Heart left ventricle (tissue), 13 donors: ENCODE measurements around the gene PCNA.

Experiments used
- POLR2A ChIP-seq, 2 donors: fragments of 450-650 bp; IDR thresholded peaks; one replicate each; pipeline ENCODE4 v1.6.1; 2017; ENCODE audit warnings: antibody characterized with exemption in 2 of 2, mild to moderate bottlenecking in 2 of 2, moderate library complexity in 2 of 2
- TF ChIP-seq, protein P1 (sequence below), 12 donors: fragments of 200-600 bp; sonication (generic) in 4 of 12; IDR thresholded peaks; one replicate each; pipeline versions ENCODE4 v1.5.0 to v1.8.0; 2018 to 2022; ENCODE audit warnings: antibody characterized with exemption in 12 of 12, mild to moderate bottlenecking in 5 of 12
- donor health status: ischemic (EF 13 %, LVEDD 7.1; RV severe dilation, severe dysfunction).
- donor health status: DM: no; HTN: yes; CAD: no.
- donor health status: DM: no; HTN: no; CAD: no.
- donor health status: ischemic (EF 25% LVEDD 6.9; RV normal size, moderate dysfunction).
- donor health status: ischemic (EF 25% LVEDD 5.7; RV mildly dilated, moderate dysfunction).
- donor health status: ischemic (EF 35%, LVEDD 5.7; RV mildly dilated, moderate dysfunction).
- donor health status: nonischemic (EF 11% LVEDD 7.7; RV severe dilation, severe dysfunction).
- donor health status: DM: yes; HTN: yes; CAD: no.
- donor health status: PGD.
- donor health status: ischemic (EF 29% LVEDD 5.4; RV normal size, mild dysfunction).
- donor health status: nonischemic (EF 23%, LVEDD 6.1; RV moderate dilation, normal function).

DNA sequence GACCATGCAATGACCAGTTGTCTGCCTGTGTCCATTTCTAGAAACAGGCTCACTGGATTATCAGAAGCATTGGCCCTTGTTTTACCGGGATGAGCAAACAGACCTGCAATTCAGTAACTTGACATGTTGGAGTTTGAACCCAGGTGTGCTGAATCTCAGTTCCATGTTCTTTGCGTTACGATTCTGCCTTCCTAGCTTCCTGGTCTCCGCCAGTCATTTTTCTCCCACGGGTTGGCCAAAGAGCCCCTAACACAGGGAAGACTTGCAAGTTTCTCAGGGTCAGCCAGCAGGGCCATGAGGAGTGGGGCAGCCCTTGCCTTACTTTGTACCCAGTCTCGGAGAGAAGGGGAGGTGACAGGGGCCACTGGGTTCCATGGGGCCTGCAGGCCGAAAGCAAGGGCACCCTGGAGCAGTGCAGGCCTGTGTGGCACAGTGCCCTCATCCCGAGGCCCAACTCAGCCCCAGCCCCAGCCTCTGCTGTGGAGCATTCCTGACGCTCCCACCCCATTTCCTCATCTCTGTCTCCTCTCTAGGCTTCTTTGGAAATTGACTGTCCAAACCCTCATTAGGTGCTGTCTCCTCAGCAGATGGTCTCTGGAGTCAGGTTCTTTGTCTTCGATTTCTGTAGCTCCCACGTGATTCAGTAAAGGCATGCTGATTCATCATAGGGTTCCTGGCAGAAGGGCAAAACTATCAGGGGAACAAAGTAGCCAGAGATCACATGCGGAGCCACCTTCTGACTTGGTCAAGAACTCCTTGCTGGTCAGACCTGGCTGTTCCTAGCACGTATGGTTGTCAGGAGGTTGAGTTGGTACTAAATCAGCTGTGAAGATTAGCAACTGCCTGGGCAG is 30.7 kb upstream of the PCNA start:
- TF ChIP-seq, protein P1, sequence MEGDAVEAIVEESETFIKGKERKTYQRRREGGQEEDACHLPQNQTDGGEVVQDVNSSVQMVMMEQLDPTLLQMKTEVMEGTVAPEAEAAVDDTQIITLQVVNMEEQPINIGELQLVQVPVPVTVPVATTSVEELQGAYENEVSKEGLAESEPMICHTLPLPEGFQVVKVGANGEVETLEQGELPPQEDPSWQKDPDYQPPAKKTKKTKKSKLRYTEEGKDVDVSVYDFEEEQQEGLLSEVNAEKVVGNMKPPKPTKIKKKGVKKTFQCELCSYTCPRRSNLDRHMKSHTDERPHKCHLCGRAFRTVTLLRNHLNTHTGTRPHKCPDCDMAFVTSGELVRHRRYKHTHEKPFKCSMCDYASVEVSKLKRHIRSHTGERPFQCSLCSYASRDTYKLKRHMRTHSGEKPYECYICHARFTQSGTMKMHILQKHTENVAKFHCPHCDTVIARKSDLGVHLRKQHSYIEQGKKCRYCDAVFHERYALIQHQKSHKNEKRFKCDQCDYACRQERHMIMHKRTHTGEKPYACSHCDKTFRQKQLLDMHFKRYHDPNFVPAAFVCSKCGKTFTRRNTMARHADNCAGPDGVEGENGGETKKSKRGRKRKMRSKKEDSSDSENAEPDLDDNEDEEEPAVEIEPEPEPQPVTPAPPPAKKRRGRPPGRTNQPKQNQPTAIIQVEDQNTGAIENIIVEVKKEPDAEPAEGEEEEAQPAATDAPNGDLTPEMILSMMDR (IDR thresholded peaks at IDR 0.05), result no peak
- no peak for TF ChIP-seq POLR2A (IDR thresholded peaks at IDR 0.05)
